ENCODE results near the gene SGMS1. TPM values are rescaled to one million over a fixed set of nuclear protein-coding genes. Genes with fewer than 3 reads are reported as not detected.

SGMS1 gene
- total RNA-seq, 2 experiments from 2014 or later: 20.4 to 21.0 TPM

DNA sequence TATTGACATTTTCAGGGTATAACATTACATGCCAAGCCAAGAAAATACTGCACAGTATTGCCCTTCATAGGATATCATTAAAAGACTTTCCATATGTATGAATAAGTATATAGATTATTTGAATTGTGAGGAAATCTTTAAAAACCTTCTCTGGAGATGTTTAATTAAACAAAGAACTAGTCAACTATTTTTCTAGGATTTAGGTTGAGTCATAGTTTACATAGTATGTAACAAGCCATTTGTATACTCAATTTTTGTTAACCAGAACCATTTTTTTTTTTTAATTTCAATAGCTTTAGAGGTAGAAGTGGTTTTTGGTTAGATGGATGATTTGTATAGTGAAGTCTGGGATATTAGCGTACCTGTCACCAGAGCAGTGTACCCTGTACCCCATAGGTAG, 221.3 kb downstream of the SGMS1 start:
- no peak for ATAC-seq (ENCODE audit: low read depth)
- DNase-seq: no peak
- POLR2A ChIA-PET: no interaction called here
- Mint-ChIP-seq H3K27me3 (no peaks in the 10 kb centered on the region), H3K9me3 (no peaks in the 10 kb centered on the region), H3K4me3 (no peak overlapping the region), H3K27ac (no peak overlapping the region), H3K4me1 (no peaks in the 10 kb centered on the region), H3K36me3 (peaks cover 7% of the 10 kb centered on the region)

DNA sequence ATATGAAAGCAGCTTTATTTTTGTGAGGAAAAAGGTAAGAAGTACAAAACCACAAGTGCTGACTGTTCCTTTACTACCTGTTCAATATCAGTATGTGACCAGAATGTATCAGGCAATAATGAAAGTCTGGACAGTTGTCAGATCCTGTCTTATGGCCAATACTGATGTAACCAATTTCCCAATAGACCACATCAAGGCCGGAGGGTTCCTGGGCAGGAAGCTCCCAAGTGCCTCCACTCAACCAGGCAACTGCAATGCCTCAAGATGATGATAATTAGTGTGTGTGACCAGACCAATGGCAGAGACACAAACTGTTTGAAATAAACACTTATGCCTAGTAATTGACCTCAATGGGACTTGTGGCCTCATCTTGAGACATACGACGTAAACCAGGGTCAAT, 223.1 kb downstream of the SGMS1 start:
- POLR2A ChIA-PET: no interaction called here
- DNase-seq: no peak
- H3K9me3 Mint-ChIP-seq: no peaks in the 10 kb centered on the region

DNA sequence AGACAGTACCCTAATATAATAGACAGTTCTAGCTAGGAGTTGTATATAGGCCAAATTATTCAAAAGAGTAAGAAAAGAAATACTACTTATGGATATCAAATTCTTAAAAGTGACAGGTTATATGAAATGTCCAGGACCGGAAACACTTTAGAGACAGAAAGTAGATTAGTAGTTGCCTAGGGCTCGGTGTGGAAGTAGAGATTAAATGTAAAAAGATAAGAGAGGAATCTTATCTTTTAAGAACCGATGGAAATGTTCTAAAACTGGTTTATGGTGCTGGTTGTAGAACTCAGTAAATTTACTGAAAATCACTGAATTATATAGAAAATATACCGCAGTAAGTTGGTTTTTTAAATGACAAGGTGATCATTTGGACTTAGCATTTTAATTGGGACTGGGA, 224.9 kb downstream of the SGMS1 start:
- Mint-ChIP-seq H3K27ac (no peak overlapping the region), H3K9me3 (no peaks in the 10 kb centered on the region), H3K36me3 (peaks cover 11% of the 10 kb centered on the region), H3K4me3 (no peak overlapping the region), H3K4me1 (peaks cover 6% of the 10 kb centered on the region), H3K27me3 (no peaks in the 10 kb centered on the region)
- no peak for ATAC-seq (ENCODE audit: low read depth)
- POLR2A ChIA-PET: no interaction called here
- DNase-seq: no peak

More for the DNA sequence above, 223.1 kb downstream of the SGMS1 start:
- ATAC-seq (ENCODE audit: low read depth): no peak
- Mint-ChIP-seq H3K4me3 (no peak overlapping the region), H3K27ac (no peak overlapping the region), H3K27me3 (no peaks in the 10 kb centered on the region), H3K36me3 (peaks cover 14% of the 10 kb centered on the region), H3K4me1 (peaks cover 6% of the 10 kb centered on the region)

DNA sequence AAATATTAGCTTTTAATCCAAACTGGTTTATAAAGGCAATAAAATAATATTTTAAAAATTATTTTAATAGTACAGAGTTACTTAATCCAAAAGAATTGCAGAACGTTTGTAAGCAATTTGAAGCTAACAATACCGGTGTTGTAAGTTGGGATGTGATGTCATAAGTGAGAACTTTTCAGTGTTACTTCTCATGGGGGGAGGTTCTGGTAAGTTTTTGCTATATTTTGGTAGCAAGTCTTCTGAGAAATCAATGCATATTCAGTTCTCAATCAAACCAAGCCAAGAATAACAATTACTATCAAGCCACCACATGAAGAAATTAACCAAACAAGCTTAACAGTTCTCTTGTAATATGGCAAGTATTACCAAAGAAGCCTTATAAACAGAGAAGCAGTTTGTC, 225.4 kb downstream of the SGMS1 start:
- Mint-ChIP-seq H3K4me1 (peaks cover 6% of the 10 kb centered on the region), H3K4me3 (no peak overlapping the region), H3K9me3 (no peaks in the 10 kb centered on the region), H3K27ac (no peak overlapping the region), H3K36me3 (peaks cover 9% of the 10 kb centered on the region), H3K27me3 (no peaks in the 10 kb centered on the region)
- ATAC-seq (ENCODE audit: low read depth) (no peak), DNase-seq (no peak)
- POLR2A ChIA-PET: no interaction called here

DNA sequence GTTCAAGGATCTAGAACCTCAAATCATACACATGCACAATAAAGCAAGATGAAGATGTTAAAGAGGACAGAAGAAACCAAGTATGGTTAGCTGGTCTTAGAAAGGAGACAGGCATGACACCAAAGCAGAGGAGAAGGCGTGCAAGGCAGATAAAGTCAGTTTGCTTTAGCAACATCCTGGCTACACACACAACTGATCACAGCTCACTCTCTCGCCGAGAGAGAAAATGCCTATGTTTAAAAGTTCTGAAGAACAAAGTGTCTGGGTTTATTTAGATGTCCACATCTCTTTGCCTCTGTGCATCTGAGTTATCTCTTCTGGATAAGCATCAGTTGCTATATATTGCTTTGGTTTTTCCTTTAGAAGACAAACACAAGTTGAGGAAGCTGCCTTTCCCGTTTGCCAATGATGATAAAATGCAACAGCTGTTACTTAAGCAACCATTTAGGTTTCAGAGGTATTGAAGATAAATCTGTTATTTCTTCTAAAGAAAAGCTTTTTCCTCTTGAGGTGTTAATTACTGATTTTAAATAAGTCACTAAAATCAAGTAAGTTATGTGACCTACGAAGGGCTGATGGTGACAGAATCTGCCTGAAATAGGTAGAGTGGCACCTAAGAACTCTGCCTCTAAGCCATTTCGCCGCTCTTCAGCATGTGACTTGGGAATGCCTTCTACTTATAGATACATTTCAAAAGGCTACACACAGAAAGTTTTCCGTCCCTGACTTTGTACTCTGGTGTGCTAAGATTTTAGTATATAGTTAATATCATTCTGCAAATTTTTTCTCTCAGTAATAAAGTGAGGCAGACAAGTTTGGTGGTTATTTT, 226.2 kb downstream of the SGMS1 start:
- DNase-seq: no peak
- H3K27me3 Mint-ChIP-seq: no peaks in the 10 kb centered on the region
- H3K9me3 Mint-ChIP-seq: no peaks in the 10 kb centered on the region
- POLR2A ChIA-PET: no interaction called here
- no peak overlapping the region for H3K27ac Mint-ChIP-seq
- no peak overlapping the region for H3K4me3 Mint-ChIP-seq
- H3K4me1 Mint-ChIP-seq: peaks cover 6% of the 10 kb centered on the region
- peaks cover 8% of the 10 kb centered on the region for H3K36me3 Mint-ChIP-seq
- no peak for ATAC-seq (ENCODE audit: low read depth)

DNA sequence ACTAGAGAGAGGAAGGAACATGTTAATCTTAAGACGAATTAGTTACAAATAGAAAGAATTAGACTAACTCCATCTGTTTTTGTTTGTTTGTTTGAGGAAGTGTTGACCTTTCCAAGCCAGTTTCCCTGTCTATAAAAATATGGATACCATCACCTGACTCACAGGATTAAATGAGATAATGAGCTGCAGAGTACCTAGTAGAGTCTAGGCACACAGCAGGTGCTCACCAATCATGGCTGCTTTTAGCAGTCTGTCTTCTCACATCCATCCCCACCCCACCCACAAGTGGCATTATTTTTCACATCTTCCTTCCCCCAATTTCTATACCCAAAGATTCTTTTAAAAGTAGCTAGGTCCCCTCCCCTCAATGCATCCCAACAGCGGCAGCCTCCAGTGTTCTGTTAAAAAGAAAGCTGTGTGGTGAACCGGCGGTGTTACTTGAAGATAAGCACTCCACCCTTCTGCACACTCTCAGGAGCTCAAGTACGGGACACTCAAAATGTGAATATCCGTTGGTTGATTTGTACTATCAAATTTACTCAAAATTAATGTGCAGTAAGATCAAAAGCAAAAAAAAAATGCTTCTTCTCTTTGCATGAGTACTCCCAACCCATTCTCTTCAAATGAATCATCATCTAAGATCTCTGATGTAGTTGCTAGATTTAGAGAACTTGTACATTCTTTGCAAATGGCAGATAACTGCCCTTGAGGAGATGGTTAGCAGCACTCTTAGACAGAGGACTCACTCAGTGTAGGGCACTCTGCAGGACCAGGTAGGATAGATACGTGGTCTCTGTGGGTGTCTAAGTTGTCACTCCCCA, 227.1 kb downstream of the SGMS1 start:
- Mint-ChIP-seq H3K27me3 (no peaks in the 10 kb centered on the region), H3K27ac (no peak overlapping the region), H3K9me3 (no peaks in the 10 kb centered on the region), H3K36me3 (peaks cover 8% of the 10 kb centered on the region), H3K4me3 (no peak overlapping the region), H3K4me1 (peaks cover 6% of the 10 kb centered on the region)
- no peak for DNase-seq
- POLR2A ChIA-PET: no interaction called here
- ATAC-seq (ENCODE audit: low read depth): no peak

DNA sequence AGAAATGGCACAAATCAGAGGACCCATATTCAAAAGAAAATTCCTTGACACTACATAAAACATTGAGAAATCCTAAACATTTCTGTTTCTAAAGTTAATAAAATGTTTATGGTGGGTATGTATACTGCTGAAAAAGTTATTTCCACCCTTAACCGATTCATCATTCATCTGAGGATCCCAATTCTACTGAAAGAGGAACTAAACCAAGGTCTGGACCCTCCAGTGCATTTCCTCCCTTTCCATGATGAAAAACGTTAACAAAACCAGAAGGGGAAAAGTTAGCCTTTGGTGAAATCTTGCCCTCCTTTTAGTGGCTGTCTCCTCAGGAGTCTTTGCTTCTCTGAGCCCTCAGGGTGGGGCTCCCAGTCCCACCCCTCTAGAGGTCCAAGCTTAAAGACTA, 227.9 kb downstream of the SGMS1 start:
- H3K4me3 Mint-ChIP-seq: no peak overlapping the region
- ATAC-seq (ENCODE audit: low read depth): no peak
- DNase-seq: no peak
- no peaks in the 10 kb centered on the region for H3K9me3 Mint-ChIP-seq
- POLR2A ChIA-PET: no interaction called here
- H3K4me1 Mint-ChIP-seq: peaks cover 6% of the 10 kb centered on the region
- H3K36me3 Mint-ChIP-seq: peaks cover 8% of the 10 kb centered on the region
- H3K27me3 Mint-ChIP-seq: no peaks in the 10 kb centered on the region
- no peak overlapping the region for H3K27ac Mint-ChIP-seq

DNA sequence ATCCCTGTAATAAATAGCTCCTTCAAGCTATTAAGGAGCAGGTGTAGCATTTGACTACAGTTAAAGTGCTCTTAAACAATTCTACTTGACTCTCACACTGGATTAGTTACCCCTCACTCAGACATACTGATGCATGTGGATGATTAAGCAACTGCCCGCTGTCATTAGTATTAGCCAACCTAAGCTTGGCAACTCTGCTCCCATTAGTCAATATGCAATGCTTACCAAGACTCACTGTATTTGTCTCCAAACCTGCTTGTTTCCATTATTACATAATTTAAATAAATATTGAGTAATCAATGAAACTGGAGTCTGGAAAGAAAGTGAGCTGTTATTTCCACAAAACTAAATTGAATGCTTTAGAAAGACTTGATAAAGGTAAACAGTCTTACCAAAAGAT, 228.5 kb downstream of the SGMS1 start:
- POLR2A ChIA-PET: no interaction called here
- Mint-ChIP-seq H3K36me3 (peaks cover 8% of the 10 kb centered on the region), H3K4me1 (peaks cover 6% of the 10 kb centered on the region), H3K4me3 (no peak overlapping the region), H3K27me3 (no peaks in the 10 kb centered on the region), H3K27ac (no peak overlapping the region), H3K9me3 (no peaks in the 10 kb centered on the region)
- ATAC-seq (ENCODE audit: low read depth): no peak
- no peak for DNase-seq

DNA sequence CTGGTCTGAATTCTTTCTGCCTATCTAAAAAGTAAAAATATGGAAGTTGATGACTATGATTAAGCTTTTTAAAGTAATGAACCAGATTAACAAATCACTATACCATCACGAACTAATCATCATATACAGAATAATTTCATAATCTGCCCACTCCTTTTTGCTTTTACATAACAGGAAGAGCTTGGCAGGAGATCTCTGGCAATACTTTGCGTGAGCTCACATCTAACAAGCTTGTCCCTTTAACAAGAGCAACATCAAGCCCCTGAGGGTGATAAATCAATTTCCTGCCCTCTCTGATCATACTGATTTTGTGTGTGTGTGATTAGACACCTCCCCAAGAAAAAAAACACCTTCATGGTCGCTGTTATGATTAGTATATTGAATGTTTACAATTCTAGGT, 228.9 kb downstream of the SGMS1 start:
- Mint-ChIP-seq H3K9me3 (no peaks in the 10 kb centered on the region), H3K4me3 (no peak overlapping the region), H3K27ac (no peak overlapping the region), H3K27me3 (no peaks in the 10 kb centered on the region), H3K36me3 (peaks cover 8% of the 10 kb centered on the region), H3K4me1 (peaks cover 6% of the 10 kb centered on the region)
- ATAC-seq (ENCODE audit: low read depth): no peak
- POLR2A ChIA-PET: no interaction called here
- DNase-seq: no peak

DNA sequence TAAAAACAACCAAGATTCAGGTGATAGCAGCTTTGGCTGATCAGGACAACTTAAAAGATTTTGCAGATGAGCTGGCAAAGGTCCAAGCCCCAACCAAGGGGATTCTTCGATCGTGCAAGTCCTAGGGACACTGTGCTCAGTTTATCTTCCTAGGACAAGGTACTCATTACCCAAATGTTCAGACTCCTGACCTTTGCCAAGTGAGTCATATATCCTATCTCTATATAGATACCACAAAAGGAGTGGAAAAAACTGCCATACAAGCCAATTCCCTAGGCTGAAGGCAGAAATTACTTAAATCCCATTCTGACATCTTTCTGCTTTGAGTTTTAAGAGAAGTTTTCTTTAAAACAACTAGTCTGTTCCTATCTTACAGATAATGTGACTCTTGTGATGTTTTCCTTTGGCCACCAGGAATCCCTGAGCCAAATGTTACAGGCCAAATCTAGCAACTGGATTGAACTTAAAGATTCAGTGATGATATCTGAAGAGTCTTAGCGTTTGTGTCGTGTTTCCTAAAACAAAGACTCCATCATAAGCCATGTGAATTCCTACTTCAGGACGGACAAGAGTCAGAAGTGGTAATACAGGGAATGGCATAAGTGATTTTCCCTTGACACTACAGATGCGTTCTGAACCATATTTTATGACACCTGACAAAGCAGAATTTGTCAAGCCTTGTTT, 229.8 kb downstream of the SGMS1 start:
- Mint-ChIP-seq H3K36me3 (peaks cover 8% of the 10 kb centered on the region), H3K4me3 (no peak overlapping the region), H3K4me1 (peaks cover 6% of the 10 kb centered on the region), H3K27ac (no peak overlapping the region), H3K9me3 (no peaks in the 10 kb centered on the region), H3K27me3 (no peaks in the 10 kb centered on the region)
- POLR2A ChIA-PET: no interaction called here
- DNase-seq (no peak), ATAC-seq (ENCODE audit: low read depth) (no peak)

DNA sequence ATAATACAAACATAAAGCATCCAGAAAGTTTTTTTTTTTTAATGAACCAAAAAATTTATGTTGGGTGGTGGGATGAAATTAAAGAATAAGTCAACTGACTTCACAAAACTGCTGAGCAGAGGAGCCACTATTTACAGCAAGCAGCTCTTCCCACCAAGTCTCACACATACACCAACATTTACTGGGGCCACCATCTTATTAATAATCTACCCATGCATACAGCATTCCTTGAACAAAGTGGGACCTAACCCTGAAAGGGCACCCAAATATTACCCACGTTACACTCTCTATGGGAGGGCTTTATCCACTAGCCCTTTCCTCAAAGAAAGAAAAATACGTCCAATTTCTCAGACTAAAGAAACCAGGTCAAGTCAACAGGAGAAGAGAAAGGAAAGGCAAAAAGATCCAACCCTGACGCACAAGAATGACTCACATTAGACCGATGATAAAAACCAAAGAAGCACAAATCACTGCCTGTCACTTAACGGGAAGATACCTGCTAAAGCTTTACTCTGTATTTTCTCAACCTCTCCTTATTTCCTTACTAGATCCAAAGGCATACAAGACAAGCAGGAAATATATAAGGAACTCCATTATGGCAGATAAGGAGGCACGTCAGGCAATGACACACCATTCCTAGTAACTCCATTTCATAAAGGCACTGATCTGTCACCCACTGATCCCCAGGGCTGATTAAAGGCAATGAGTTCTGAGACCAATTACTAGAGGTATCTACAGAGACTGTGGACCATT, 230.6 kb downstream of the SGMS1 start:
- H3K27ac Mint-ChIP-seq: no peak overlapping the region
- peaks cover 6% of the 10 kb centered on the region for H3K4me1 Mint-ChIP-seq
- H3K27me3 Mint-ChIP-seq: no peaks in the 10 kb centered on the region
- DNase-seq (no peak), ATAC-seq (ENCODE audit: low read depth) (no peak)
- no peaks in the 10 kb centered on the region for H3K9me3 Mint-ChIP-seq
- H3K36me3 Mint-ChIP-seq: peaks cover 8% of the 10 kb centered on the region
- POLR2A ChIA-PET: no interaction called here
- no peak overlapping the region for H3K4me3 Mint-ChIP-seq

DNA sequence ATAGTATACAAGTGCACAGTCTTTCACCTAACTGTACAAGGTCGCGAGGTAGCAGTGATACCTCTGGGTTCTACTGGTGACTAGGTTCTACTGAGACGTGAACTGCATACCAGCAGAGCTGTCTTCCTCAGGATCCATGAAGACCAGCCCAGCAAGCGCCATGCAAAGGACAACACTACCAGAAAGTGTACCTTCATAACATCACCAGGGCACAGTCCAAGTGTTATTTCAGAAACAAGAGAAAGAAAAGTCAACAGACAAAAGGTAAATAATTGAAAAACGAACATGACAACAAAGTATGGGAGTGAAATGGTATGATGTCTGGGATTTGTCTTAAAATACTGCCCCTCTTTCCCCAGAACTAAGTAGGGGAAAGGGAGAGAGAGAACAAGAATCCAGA, 231.3 kb downstream of the SGMS1 start:
- DNase-seq (no peak), ATAC-seq (ENCODE audit: low read depth) (no peak)
- Mint-ChIP-seq H3K27me3 (no peaks in the 10 kb centered on the region), H3K4me3 (no peak overlapping the region), H3K4me1 (peaks cover 11% of the 10 kb centered on the region), H3K27ac (no peak overlapping the region), H3K36me3 (peaks cover 8% of the 10 kb centered on the region), H3K9me3 (no peaks in the 10 kb centered on the region)
- POLR2A ChIA-PET: no interaction called here

DNA sequence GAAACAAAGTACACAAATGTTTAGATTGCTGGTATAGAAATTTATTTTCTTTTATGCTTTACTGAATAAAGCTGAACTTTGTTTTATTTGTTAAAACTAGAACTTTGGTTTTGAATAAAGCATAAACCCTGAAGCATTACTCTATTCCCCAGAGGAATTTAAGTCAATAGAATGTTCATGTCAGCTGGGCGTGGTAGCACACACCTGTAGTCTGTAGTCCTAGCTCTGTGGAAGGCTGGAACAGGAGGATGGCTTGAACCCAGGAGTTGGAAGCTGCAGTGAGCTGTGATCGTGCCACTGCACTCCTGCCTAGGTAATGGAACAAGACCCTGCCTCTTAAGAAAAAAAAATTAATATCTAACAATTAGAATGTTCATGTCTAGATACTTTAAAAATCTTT, 233.5 kb downstream of the SGMS1 start:
- POLR2A ChIA-PET: no interaction called here
- Mint-ChIP-seq H3K4me1 (peaks cover 7% of the 10 kb centered on the region), H3K9me3 (no peaks in the 10 kb centered on the region), H3K36me3 (peaks cover 2% of the 10 kb centered on the region), H3K27me3 (no peaks in the 10 kb centered on the region), H3K4me3 (no peak overlapping the region), H3K27ac (no peak overlapping the region)
- ATAC-seq (ENCODE audit: low read depth) (no peak), DNase-seq (no peak)
